GM19193 (cell line): ENCODE measurements around the gene ANKH.

Source experiments
- POLR2A ChIP-seq: IDR thresholded peaks from 4 replicates; pipeline ENCODE4 v1.6.1; 2011; ENCODE audit not compliant: insufficient read depth, insufficient read length; ENCODE audit errors: extremely low read depth

The ANKH gene

DNA sequence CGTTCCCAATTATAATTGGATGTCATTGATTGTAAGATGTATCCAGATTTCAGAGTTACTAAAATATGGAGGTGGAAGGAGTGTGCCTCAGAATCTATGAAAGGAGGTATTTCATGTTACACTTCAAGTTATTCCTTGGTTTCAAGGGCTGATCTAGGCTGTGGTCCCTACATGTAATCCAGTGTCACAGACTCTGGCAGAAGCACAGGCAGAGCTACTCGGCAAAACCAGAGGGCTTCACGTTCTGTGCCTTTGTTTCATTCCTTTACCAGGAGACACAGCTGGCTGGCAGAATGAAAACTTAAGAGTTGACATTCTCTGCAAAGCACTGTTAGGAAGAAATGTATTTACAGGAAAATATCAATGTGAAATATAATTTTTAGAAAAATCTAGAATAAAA is 99.6 kb downstream of the ANKH start:
- TF ChIP-seq POLR2A = no peak

DNA sequence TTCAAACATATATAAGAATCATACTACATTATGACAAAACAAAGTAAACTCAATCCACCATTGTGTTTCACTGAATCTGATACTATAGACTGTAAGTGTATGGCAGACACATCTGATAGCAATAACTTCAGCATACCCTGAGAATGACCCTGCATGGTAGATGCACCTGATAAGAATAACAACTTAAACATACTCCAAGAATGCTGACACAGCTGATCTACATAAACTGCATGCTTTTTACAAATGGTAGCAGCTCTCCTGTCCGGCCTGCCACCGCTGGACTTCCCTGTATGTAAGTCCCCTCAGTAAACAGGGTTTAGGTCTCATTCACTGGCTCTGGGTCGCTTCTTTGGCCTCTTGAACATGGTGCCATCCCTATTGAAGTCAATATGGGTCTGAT is 100.4 kb downstream of the ANKH start:
- no peak for TF ChIP-seq POLR2A

DNA sequence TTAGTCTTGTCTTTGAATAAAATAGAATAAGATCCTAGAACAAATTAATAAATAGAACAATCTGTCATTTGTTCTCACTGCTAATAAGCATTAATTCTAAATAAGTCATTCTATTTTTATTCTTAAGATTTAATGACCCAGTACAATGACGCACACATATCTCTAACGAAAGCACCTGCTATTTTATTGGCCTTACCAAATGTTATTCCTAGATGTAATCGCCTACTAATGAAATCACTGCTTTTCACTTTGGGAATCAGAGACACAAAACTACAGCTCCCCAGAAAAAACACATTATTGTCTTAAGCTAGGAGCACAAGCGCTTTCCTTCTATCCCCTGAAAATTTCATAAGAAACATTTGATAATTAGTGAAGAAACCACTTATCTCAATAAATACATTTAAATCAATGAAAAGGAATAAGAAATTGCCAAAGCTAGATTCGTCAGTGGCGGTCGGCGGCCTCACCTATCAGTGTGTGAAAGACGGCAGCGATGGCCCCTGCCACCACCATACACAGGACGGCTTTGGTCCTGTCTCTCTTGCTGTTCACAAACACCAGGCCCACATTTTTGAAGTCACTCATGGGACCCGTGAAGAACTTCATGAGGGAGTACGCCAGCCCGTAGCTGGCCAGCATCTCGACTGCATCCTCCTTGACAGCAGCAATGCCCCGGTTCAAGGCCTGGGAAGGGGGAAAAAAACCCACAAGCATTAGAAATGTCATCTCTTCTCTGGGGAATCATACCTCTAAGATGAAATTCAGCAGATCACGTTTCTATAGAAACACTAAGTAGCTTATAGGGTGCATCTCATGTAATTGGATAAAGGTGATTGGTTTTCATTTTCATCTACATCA is 102.8 kb downstream of the ANKH start:
- TF ChIP-seq POLR2A = no peak

DNA sequence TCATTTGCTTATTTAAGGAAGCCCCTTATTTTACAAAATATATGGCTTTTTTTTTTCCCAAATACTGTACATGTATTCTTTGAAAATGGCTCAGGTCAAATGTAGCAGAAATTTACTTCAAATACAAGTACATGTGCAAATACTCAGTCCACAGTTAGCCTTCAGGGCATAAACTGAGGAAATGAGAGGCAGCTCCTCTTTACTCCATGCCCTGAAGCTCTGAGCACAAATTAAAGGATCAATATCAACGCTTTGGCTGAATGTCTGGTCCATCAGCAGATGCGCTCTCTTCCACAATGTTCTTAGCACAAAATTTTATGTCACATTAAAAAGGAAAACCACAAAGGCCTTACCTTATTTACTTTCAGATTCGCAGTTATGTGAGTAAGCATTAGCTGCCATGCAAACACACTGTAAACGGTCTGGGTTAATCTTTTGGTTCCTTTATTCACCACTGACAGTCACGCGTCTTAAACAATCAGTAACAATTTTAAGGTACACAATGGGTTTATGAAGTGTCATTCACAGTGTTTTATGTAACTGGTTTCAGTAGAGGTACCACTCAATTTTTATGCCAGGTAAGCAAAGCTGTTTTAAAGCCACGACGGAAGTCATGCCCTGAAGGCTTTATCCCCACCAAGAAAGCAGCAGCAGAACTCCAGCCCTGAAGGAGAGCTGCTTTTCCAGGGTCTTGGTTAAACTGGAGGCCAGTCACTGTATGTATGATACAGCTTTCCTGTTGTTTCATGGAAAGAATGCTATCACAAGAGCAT is 103.7 kb downstream of the ANKH start:
- TF ChIP-seq POLR2A = no peak

GRCh38 chr5:14767053-14767452 is 104.5 kb downstream of the ANKH start:
- no peak for TF ChIP-seq POLR2A

DNA sequence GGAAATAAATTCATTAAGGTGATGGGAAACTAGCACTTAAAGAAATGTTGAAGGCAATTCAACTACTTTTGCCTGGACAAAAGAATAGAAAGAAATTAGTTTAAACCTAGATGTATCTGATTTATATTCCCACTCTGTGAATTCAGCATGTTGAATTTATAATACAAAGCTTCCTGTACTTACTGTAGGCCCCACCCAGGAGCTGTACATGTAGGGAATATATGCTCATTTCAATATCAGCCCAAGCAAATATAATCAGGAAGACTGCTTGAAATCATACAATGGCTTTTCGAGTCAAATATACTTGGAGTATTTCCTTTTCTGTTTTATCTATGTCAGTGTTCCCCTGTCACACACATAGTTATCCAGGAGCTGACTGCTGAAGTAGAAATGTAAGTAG is 105.0 kb downstream of the ANKH start:
- no peak for TF ChIP-seq POLR2A

DNA sequence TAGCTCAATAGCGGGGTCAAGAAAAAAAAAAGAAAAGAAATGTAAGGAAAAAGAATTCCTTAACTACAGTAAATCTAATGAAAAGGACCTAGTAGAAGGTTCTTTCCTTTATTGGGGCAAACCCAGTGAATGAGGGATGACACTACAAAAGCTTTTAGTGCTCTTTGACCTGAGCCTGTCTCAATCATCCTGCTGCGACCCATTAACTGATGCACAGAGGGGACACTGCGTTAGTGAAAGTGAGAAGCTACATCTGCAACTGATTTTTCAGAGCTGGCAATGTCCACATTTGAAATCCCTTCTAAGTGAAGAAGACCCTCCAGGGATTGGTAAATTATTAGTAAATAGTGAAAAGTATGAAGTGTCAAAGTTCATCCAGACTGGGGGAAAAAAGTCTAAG is 106.0 kb downstream of the ANKH start:
- TF ChIP-seq POLR2A = no peak

- TF ChIP-seq POLR2A = no peak
These were observed 108.9 kb downstream of the ANKH start for GRCh38 chr5:14762549-14763216.

GRCh38 chr5:14760548-14761002 is 111.0 kb downstream of the ANKH start:
- no peak for TF ChIP-seq POLR2A

DNA sequence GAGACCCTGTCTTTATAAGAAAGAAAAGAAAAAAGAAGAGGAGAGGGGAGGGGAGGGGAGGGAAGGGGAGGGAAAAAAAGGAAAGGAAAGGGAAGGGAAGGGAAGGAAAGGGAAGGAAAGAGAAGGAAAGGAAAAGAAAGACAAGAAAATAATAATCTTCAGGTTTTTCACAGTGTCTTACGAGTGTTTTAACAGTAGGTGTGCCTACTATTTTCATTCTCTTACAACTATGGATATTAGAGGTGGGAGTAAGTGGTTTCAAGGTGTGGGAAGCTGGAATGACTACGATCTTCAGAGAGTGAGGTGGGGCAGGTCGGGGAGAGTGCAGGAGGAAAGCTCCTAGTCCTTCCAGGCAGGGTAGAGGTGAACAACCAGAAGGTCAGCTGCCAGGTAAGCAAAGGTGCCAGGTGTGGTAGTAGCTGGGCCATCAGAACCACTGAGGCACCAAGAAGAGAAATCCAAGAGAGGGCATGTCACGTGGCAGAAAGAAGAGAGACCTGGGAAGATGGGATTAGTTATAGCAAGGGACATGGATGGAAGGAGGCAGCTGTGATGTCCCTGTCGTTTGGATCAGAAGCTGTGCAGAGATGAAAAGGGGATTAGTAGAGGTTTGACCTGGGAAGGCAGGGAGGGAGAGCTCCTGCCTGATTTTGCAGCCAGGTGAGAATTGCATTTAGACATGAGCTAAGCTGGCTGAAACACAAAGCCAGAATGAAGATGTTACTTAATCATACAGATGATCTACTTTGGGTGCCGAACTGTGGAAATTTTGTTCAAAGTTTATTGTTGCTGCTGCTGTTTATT is 111.6 kb downstream of the ANKH start:
- no peak for TF ChIP-seq POLR2A

GRCh38 chr5:14757850-14758249 is 113.7 kb downstream of the ANKH start:
- TF ChIP-seq POLR2A = no peak

DNA sequence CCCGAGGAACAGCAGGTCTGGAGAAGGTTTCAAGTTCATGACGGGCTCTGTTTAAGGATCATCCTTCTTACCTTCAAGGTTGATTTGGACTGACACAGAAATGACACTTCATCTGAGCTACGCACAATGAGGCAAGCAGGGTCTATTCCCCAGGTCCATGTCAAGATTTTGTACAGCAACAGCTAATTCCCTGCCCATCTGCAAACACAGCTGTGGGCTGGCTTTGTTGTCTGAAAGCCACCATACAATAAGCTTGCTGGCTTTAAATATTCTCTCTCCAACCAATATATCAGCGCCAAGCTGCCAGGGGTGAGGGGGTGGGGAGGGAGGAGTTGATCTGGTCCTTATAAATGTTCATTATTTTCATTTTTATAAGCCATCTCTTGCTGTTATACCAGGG is 115.1 kb downstream of the ANKH start:
- TF ChIP-seq POLR2A = no peak

DNA sequence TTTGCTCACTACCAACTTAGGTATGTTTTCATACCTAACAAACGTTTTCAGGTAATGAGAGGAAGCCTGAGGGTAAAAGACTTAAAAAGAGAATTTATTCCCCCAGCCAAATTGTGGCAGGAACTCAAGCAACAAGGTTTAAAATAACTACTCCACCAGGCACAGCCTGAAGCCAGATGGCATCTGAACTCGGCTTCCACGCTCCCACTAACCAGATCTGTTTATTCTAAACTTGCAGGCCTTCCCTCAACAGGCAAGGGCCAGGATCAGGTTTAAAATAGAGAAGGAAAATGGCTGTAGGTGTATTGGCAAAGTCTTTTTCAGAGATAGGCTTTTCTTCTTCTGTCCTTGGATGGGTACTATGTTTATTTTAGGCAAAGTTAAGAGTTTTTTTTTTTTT is 117.6 kb downstream of the ANKH start:
- TF ChIP-seq POLR2A = no peak

- TF ChIP-seq POLR2A = no peak
These were observed 118.3 kb downstream of the ANKH start for GRCh38 chr5:14753292-14753691.

GRCh38 chr5:14752497-14753071 is 119.0 kb downstream of the ANKH start:
- TF ChIP-seq POLR2A = no peak

DNA sequence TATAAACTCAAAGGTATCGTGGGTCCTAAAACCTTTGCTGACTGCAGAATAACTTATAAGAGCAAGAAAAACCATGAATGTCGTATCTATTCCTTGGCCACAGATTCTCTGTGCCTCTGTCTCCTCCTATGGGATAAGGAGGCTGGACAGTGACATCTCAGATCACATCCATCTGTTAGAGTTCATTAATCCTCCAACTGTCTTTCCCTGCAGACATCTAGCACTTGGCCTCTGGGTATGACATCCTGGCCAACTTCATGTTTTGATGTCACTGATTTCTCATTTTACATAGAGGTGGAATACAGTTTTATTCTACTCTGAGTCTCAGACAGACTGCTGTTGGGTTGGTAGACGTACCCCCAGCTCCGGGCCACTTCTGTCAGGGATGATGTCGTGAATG is 120.9 kb downstream of the ANKH start:
- TF ChIP-seq POLR2A = no peak
